ENCODE results near the gene SSH2.
A peak's percentile ranks its signal among the peaks of the same experiment; 100 is the strongest.

SSH2 gene

DNA sequence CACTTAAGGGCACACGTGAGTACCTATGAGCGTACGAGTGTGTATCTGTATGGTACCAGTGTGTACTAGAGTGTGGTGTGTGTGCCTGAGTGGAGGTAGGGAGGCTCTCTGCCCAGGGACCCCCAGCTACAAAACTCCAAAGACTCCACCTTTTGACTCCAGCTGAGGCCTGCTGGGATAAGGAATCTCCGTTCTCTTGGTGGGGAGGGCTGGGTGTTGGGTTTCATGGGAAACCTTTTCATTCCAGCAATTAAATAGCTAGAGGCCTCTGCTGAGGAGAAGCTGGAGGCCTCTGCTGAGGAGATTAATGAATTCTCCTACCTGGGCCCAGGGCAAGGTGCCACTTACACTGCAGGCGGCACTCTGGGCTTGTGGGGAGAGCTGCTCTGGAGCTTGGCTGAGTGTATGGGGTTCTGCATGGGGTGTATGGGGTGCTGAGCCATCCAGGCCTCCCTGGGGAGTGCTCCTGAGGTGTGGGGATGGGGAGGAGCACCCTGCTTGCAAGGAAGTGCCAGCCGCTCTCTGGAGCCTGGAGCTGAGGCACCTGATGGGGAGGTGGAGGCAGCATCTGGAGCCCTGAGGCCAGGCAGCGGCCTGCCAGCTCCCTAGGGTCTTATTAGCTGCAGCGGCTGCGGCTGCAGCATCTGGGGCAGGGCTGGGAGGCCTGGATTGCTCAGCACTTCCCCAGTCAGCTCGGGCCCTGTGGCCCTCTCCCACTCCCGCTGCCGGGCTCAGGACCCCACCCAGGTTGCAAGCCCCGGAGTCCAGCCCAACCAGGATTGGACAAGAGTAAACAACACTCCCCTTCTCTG, 332.5 kb downstream of the SSH2 start:
- H3K4me3 Mint-ChIP-seq: no peak overlapping the region
- ATAC-seq (replicated peaks; ENCODE audit: extremely low read depth, poor library complexity, severe bottlenecking) (no peak), DNase-seq (ENCODE audit: low spot score in 2 of 2) (no peak)
- no peaks in the 10 kb centered on the region for H3K9me3 Mint-ChIP-seq
- no peaks in the 10 kb centered on the region for H3K27me3 Mint-ChIP-seq
- no peaks in the 10 kb centered on the region for H3K36me3 Mint-ChIP-seq (ENCODE audit: insufficient read depth)
- no peaks in the 10 kb centered on the region for H3K4me1 Mint-ChIP-seq
- H3K27ac Mint-ChIP-seq (ENCODE audit: low read depth): no peak overlapping the region

DNA sequence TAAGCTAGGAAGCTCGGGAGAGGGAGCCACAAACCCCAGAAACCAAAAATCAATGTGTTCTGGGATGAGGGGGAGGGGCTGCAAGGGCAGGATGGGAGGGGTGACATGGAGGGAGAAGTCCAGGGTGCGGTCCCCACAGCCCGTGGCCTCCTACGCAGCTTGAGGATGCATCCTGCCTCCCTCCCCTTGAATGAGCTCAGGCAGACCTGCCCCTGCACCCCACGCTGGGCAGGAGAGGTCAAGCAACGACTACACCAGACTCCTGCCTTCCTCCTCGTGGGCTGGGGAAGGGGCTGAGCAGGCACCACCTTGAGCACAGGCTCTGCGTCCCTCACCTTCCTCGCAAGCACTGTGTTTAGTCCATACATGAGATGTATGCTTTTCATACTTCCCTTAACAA, 333.2 kb downstream of the SSH2 start:
- Mint-ChIP-seq H3K4me1 (peaks cover 4% of the 10 kb centered on the region), H3K27ac (ENCODE audit: low read depth) (no peak overlapping the region), H3K36me3 (ENCODE audit: insufficient read depth) (no peaks in the 10 kb centered on the region), H3K4me3 (no peak overlapping the region), H3K27me3 (no peaks in the 10 kb centered on the region), H3K9me3 (no peaks in the 10 kb centered on the region)
- DNase-seq (ENCODE audit: low spot score in 2 of 2) (no peak), ATAC-seq (replicated peaks; ENCODE audit: extremely low read depth, poor library complexity, severe bottlenecking) (no peak)

DNA sequence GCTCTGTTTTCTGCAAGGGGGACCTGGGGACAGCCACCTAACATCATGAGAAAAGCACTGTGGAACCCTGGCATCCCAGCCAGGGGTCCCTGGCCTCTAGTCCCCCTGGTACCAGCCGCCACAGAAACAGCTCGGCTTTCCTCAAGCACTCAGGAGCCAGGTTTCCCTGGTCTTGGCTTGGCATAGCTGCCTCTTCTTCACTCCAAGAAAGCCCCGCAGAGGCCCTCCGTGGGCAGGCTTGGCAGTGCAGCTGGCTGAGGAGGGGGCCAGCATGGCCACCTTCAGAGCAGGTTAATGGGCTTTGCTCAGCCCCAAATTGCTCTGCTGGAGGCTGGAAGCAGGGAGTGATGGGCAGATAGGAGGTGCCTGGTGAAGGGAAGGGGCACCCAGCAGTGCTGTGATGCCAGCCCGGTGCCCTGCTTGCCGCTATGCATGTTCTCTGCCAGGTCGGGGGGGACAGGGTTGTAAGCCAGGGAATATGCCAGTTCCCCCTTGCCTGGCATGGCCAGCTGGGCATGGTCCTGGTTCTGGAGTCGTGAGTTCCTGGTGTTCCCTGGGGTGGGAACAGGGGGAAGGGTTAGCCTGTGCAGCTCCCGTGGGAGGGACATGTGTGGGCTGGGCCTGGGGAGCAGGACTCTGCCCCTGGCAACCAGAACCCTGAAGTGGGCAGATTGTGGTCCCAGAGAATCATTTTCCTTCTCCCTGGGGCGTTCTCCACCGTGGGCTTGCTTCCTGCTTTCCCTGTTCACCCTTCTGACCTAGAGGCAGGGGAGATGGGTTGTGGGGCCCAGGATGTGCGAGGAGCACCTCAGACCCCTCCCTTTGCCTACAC, 333.9 kb downstream of the SSH2 start:
- Mint-ChIP-seq H3K27me3 (no peaks in the 10 kb centered on the region), H3K27ac (ENCODE audit: low read depth) (no peak overlapping the region), H3K36me3 (ENCODE audit: insufficient read depth) (no peaks in the 10 kb centered on the region), H3K4me1 (peaks cover 11% of the 10 kb centered on the region), H3K9me3 (no peaks in the 10 kb centered on the region), H3K4me3 (no peak overlapping the region)
- DNase-seq (ENCODE audit: low spot score in 2 of 2) (no peak), ATAC-seq (replicated peaks; ENCODE audit: extremely low read depth, poor library complexity, severe bottlenecking) (no peak)

DNA sequence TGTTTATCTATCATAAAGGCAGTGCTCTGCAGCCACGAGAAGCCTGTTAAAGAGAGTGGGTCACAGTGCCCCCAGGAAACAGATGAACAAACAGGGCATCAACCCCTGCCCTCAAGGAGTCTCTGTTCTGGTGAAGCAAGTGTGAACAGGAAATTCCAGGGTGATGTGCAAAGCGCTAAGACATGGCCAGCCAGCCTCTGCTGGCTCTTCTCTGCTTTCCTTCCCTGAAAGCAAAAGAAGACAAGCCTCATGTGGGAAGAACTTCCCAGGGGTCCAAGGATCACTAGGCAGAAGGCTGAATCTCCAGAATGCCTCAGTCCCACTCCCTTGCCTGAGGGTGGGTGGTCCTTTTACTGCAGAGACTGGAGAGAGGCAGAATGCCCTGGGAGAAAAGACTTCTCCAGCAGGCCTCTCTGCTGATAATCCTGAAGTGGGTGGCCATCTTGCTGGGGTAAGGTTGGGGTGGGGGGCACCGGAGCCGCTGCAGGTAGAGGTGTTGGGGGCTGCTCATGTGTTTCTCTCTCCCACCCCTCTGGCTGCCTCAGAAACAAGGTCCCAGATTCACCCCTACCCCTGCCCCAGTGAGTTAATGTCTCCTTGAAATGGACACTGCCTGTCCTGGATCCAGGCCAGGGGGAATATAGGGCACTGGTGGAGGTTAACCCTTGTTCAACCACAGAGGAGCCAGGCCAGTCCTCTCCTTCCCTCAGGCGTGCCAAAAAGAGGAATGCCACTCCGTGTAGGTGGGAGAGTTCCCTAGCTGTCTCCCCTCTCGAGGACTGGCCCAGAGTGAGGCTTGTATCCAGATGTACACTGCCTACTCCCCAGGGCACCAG, 334.7 kb downstream of the SSH2 start:
- H3K27me3 Mint-ChIP-seq: no peaks in the 10 kb centered on the region
- DNase-seq (ENCODE audit: low spot score in 2 of 2): no peak
- H3K36me3 Mint-ChIP-seq (ENCODE audit: insufficient read depth): no peaks in the 10 kb centered on the region
- no peak for ATAC-seq (replicated peaks; ENCODE audit: extremely low read depth, poor library complexity, severe bottlenecking)
- peak overlapping the region; percentile 81 for H3K4me3 Mint-ChIP-seq
- no peak overlapping the region for H3K27ac Mint-ChIP-seq (ENCODE audit: low read depth)
- H3K4me1 Mint-ChIP-seq: peaks cover 19% of the 10 kb centered on the region
- H3K9me3 Mint-ChIP-seq: no peaks in the 10 kb centered on the region

DNA sequence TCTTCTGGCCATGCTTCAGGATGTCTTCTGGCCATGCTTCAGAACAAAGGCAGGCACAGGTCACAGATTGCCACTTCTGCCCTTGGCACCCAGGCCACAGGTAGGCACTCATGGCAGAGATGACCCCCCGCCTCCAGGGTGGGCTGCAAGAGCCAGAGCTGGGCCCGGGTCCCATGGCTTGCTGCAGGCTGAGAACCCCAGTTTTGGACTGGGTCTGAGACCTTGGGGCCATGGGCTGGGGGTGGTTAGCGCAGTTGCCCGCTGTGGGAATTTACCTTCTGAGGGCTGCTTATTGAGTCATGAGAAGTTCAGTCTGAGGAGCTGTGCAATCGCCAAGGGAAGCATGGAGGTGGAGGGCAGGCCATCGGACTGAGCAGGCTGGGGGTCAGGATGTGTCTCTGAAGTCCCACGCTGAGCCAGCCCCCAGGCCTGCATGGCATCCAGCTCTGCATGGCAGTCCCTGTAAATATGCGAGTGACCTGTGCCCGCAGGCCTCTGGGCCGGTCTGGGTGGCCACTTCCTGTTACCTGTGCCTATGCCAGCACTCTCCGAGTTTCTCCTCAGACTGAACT, 335.4 kb downstream of the SSH2 start:
- H3K27me3 Mint-ChIP-seq: no peaks in the 10 kb centered on the region
- ATAC-seq (replicated peaks; ENCODE audit: extremely low read depth, poor library complexity, severe bottlenecking) (no peak), DNase-seq (ENCODE audit: low spot score in 2 of 2) (no peak)
- H3K4me1 Mint-ChIP-seq: peaks cover 26% of the 10 kb centered on the region
- H3K27ac Mint-ChIP-seq (ENCODE audit: low read depth): no peak overlapping the region
- H3K4me3 Mint-ChIP-seq: peak overlapping the region; percentile 81
- no peaks in the 10 kb centered on the region for H3K9me3 Mint-ChIP-seq
- no peaks in the 10 kb centered on the region for H3K36me3 Mint-ChIP-seq (ENCODE audit: insufficient read depth)

DNA sequence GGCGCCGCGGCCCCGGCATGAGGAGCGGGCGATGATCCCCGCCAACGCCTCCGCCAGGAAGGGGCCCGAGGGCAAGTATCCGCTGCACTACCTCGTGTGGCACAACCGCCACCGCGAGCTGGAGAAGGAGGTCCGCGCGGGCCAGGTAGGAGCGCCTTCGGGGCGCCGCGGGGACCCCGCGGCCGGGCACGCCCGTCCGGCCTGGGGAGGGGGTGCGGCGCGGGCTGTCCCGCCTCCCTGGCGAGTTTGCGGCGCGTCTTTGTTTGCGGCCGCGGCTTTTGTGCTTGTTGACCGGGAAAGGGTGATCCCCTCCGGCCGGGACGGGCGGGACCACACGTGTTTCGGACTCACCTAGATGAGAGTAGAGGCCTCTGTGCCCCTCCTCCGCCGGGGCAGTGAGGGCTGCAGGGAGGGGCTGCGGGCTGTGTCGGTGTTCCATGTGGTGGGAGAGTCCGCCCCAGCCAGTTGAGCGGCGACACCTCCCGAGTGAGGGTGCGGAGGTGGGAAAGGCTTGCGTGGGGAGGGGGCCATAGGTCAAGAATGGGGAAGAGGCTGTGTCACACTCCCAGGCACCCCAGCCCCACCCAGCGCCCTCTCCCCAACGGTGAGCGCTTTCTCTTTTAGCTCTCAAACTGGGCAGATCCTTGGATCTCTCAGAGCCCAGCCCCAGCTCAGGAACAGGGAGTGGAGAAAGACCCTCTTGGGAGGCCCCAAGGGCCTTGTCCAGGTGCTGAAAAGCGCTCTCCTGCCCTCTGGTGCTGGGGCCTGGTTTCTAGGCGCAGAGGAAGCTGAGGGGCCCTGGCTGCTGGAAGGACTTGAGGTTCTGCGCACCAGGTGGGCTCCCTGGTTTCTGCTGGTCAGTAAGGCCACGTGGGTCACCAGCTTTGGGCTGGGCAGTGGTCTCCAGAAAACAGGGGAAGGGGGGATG, 336.2 kb downstream of the SSH2 start:
- ATAC-seq (replicated peaks; ENCODE audit: extremely low read depth, poor library complexity, severe bottlenecking) (no peak), DNase-seq (ENCODE audit: low spot score in 2 of 2) (no peak)
- Mint-ChIP-seq H3K27me3 (no peaks in the 10 kb centered on the region), H3K9me3 (no peaks in the 10 kb centered on the region), H3K36me3 (ENCODE audit: insufficient read depth) (peaks cover under 1% of the 10 kb centered on the region), H3K27ac (ENCODE audit: low read depth) (no peak overlapping the region), H3K4me1 (peaks cover 26% of the 10 kb centered on the region), H3K4me3 (peak overlapping the region; percentile 81)

DNA sequence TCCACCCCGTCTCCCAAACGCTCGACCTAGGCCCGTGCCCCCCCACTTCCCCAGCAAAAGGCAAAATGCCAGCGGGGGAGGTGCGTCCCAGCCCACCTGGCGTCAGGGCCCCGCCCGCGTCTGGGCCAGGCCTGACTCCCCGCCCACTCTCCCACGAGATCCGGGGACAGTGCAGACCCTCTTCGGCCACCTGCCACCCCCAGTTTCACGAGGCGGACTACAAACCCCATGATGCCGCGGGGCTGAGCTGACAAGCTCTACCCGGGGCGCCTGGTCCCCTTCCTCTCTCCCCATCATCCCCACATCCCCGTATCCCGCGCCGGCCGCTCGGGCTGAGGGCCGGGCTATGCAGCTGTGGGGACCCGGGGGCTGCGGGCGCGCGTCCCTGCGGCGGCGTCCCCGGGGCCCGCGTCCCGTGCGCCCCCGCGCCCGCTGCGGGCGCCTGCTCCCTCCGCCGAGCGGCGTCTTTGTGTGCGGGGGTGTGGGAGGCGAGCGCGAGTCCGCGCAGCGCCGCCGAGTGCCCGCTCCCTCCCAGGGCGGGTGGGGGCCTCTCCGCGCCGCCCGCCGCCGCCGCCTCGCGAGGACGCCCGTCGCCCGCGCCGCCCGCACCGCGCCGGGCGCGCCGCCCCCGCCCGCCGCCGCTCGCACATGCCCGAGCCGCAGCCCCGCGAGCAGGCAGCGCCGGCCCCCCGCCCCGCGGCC, 337.0 kb downstream of the SSH2 start, which contains the start of gene ANKRD13B:
ANKRD13B (plus strand) TSS at position 283 of the 702 bp plus-strand sequence. CDS start 490 bp downstream, outside the sequence.
- DNase-seq (ENCODE audit: low spot score in 2 of 2) (no peak), ATAC-seq (replicated peaks; ENCODE audit: extremely low read depth, poor library complexity, severe bottlenecking) (no peak)
- peak within 1 kb of the TSS; percentile 81 for H3K4me3 Mint-ChIP-seq
- no peaks in the 10 kb centered on the region for H3K27me3 Mint-ChIP-seq
- H3K9me3 Mint-ChIP-seq: no peaks in the 10 kb centered on the region
- H3K4me1 Mint-ChIP-seq: peaks cover 31% of the 10 kb centered on the region
- H3K36me3 Mint-ChIP-seq (ENCODE audit: insufficient read depth): peaks cover 2% of the 10 kb centered on the region
- H3K27ac Mint-ChIP-seq (ENCODE audit: low read depth): no peak within 1 kb of the TSS

DNA sequence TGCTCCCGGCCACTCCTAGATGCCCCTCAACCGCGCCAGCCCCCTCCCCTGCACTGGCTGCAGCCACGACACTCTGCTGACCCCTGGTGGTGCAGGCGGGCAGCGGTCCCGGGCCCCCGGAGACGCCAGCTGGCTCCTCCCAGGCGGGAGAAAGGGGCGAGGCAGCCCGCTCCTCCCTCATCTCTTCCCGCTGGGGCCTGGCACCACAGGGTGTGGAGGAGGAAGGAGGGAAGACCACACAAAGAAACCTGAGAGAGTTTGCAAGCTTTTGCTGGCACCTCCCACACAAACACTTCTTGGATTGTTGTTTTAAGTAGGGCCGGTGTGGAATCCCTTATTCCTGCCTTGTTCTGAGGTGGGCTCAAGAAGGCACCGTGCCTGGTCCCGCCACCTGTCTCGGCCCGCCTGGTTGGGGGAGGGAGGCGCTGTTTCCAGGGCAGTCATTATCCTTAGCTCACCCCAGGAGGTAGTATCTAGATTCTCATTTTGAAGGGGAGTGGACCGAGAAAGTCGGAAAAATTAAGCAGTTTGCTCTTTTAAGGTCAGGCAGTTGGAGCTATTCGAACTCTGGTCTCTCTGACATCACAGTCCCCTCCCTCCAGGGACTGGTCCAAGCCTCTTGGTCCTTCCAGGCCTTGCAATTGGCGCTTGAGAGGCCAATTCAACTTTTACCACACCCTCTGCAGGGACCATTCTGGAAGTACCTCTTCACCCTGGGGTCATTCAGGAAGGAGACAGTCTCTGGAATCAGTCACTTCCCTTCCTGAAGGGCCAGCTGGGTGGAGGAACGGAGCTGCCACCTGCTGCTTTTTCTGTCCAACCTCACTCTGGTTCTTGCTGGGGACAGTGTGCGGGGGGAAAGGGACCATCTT, 338.1 kb downstream of the SSH2 start:
- peaks cover 2% of the 10 kb centered on the region for H3K36me3 Mint-ChIP-seq (ENCODE audit: insufficient read depth)
- H3K27me3 Mint-ChIP-seq: no peaks in the 10 kb centered on the region
- H3K27ac Mint-ChIP-seq (ENCODE audit: low read depth): no peak overlapping the region
- H3K4me1 Mint-ChIP-seq: peaks cover 40% of the 10 kb centered on the region
- no peak for ATAC-seq (replicated peaks; ENCODE audit: extremely low read depth, poor library complexity, severe bottlenecking)
- peak overlapping the region; percentile 81 for H3K4me3 Mint-ChIP-seq
- no peaks in the 10 kb centered on the region for H3K9me3 Mint-ChIP-seq
- peak; percentile 53 to 64 for DNase-seq (ENCODE audit: low spot score in 2 of 2)

DNA sequence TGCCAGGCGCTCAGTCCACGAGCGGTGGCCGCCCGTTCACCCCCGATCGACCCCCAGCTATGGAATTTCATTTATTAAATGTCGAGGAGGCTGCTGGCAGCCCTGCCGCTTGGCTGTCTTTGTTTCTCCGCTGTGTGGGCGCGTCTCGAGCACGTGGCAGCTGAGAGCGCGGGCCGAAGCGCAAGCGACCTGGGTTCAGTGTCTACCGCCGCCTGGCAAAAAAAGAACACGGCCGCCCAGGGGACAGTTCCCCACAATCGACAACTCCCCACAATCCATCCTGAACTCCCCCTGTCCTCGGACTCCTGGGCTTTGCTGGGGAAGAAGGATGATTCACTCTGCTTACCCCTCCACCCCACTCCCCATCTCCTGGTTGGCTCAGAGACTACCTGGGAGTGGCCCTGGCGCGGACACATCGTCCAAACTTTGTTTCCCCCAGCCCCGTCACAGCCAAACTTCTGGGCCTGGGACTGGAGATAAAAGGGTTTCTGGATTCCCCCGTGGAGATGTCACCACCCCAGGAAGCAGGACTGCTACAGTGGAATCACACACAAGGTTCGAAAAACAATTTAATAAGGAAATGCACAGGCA, 338.8 kb downstream of the SSH2 start:
- Mint-ChIP-seq H3K4me3 (peak overlapping the region; percentile 81), H3K9me3 (no peaks in the 10 kb centered on the region), H3K4me1 (peaks cover 47% of the 10 kb centered on the region), H3K36me3 (ENCODE audit: insufficient read depth) (peaks cover 2% of the 10 kb centered on the region), H3K27ac (ENCODE audit: low read depth) (no peak overlapping the region), H3K27me3 (no peaks in the 10 kb centered on the region)
- DNase-seq (ENCODE audit: low spot score in 2 of 2): no peak
- ATAC-seq (replicated peaks; ENCODE audit: extremely low read depth, poor library complexity, severe bottlenecking): no peak

DNA sequence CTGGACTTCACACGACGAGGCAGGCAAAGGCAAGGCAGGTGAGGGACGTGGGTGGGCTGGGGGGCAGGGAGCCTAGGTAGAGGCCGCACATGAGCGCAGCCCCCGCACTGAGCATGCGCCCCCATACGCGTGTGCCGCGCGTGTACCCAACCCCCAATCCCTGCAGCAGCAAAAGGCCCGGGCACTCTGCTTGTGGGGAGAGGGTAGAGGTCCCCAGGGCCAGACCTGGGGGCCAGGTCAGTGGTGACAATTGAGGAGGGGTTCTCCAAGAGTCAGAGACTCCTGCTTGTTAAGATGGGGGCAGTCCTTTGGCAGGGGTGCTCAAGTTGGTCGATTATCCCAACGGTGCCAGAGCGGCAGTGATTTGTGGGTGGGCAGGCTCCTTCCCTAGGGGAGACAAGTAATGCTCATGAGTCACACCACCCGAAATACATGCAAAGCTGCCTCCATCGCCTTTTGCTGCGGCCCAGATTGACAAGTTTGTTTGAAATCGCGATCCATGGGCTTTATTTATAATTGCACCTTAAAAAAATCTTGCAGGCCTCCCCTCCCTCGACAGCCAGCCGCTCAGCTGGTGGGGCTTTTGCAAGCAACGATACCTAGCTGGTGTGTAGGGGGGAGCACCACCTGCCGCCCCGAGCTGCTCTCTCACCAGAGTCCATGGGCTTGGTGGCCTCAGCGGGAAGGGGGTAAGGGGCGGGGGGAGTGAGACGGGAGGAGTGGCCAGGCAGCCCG, 339.4 kb downstream of the SSH2 start:
- H3K27me3 Mint-ChIP-seq: no peaks in the 10 kb centered on the region
- no peak overlapping the region for H3K27ac Mint-ChIP-seq (ENCODE audit: low read depth)
- no peaks in the 10 kb centered on the region for H3K9me3 Mint-ChIP-seq
- H3K4me3 Mint-ChIP-seq: peak overlapping the region; percentile 81
- peaks cover 51% of the 10 kb centered on the region for H3K4me1 Mint-ChIP-seq
- ATAC-seq (replicated peaks; ENCODE audit: extremely low read depth, poor library complexity, severe bottlenecking): no peak
- peaks cover 2% of the 10 kb centered on the region for H3K36me3 Mint-ChIP-seq (ENCODE audit: insufficient read depth)
- DNase-seq (ENCODE audit: low spot score in 2 of 2): no peak
